Heart left ventricle (tissue), 13 donors: ENCODE measurements around the gene GPR152.

ENCODE experiments used
- POLR2A ChIP-seq, 2 donors: fragments of 450-650 bp; IDR thresholded peaks; one replicate each; pipeline ENCODE4 v1.6.1; 2017; ENCODE audit warnings: antibody characterized with exemption in 2 of 2, mild to moderate bottlenecking in 2 of 2, moderate library complexity in 2 of 2
- TF ChIP-seq, protein P1 (sequence below), 12 donors: fragments of 200-600 bp; sonication (generic) in 4 of 12; IDR thresholded peaks; one replicate each; pipeline versions ENCODE4 v1.5.0 to v1.8.0; 2018 to 2022; ENCODE audit warnings: antibody characterized with exemption in 12 of 12, mild to moderate bottlenecking in 5 of 12
- donor health status: ischemic (EF 13 %, LVEDD 7.1; RV severe dilation, severe dysfunction).
- donor health status: DM: no; HTN: yes; CAD: no.
- donor health status: DM: no; HTN: no; CAD: no.
- donor health status: ischemic (EF 25% LVEDD 6.9; RV normal size, moderate dysfunction).
- donor health status: ischemic (EF 25% LVEDD 5.7; RV mildly dilated, moderate dysfunction).
- donor health status: ischemic (EF 35%, LVEDD 5.7; RV mildly dilated, moderate dysfunction).
- donor health status: nonischemic (EF 11% LVEDD 7.7; RV severe dilation, severe dysfunction).
- donor health status: DM: yes; HTN: yes; CAD: no.
- donor health status: PGD.
- donor health status: ischemic (EF 29% LVEDD 5.4; RV normal size, mild dysfunction).
- donor health status: nonischemic (EF 23%, LVEDD 6.1; RV moderate dilation, normal function).

DNA sequence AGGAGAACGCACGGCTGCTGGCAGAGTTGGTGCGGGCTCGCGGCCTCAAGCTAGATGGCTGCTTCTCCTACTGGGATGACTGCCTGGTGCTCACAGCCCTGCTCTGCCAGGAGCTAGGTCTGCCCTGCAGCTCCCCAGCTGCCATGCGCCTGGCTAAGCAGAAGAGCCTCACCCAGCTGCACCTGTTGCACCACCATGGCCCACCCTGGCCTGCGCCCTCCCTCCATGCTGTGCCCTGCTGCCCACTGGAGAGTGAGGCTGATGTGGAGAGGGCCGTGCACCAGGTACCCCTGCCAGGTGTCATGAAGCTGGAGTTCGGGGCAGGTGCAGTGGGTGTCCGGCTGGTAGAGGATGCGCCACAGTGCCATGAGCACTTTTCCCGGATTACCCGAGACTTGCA, 29.1 kb downstream of the GPR152 start:
- TF ChIP-seq POLR2A (IDR thresholded peaks at IDR 0.05): no peak
- TF ChIP-seq, protein P1, sequence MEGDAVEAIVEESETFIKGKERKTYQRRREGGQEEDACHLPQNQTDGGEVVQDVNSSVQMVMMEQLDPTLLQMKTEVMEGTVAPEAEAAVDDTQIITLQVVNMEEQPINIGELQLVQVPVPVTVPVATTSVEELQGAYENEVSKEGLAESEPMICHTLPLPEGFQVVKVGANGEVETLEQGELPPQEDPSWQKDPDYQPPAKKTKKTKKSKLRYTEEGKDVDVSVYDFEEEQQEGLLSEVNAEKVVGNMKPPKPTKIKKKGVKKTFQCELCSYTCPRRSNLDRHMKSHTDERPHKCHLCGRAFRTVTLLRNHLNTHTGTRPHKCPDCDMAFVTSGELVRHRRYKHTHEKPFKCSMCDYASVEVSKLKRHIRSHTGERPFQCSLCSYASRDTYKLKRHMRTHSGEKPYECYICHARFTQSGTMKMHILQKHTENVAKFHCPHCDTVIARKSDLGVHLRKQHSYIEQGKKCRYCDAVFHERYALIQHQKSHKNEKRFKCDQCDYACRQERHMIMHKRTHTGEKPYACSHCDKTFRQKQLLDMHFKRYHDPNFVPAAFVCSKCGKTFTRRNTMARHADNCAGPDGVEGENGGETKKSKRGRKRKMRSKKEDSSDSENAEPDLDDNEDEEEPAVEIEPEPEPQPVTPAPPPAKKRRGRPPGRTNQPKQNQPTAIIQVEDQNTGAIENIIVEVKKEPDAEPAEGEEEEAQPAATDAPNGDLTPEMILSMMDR (IDR thresholded peaks at IDR 0.05): no peak
